Measurements from ENCODE around the gene MAN1A2. TPM values are rescaled to one million over a fixed set of nuclear protein-coding genes. Genes with fewer than 3 reads are reported as not detected.

Gene MAN1A2
- total RNA-seq, 1 experiment from 2014 or later, result 38.1 TPM

DNA sequence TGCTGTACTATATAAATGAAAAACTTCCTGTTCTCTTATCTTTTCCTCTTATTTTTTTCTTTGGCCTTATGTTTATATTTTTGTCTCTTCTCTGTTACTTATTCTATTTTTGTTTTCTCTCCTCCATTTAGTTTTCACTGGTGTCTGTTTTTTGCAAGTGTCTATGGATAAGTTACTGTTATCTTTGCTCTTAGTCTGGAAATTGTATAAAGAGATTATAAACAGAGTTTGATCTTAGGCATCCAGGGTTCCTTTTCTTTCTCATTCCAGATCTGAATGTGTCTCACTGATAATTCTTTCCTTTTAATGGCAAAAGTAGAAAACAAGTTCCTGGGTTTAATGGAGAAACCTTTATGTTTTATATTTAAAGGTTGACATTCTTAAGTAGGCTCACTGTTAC is 34.5 kb downstream of the MAN1A2 start:
- TF ChIP-seq ZBTB33 (IDR thresholded peaks at IDR 0.05; ENCODE audit: extremely low read depth, insufficient replicate concordance, low read length) (no peak), CEBPB (IDR thresholded peaks at IDR 0.05; ENCODE audit: low read depth) (no peak), EGR1 (IDR thresholded peaks at IDR 0.05; ENCODE audit: low read depth) (no peak), SRF (IDR thresholded peaks at IDR 0.05; ENCODE audit: low read depth) (no peak), YY1 (IDR thresholded peaks at IDR 0.05; ENCODE audit: extremely low read depth, insufficient replicate concordance, low read depth, low read length) (no peak), ZFX (IDR thresholded peaks at IDR 0.05) (no peak), ELF1 (IDR thresholded peaks at IDR 0.05; ENCODE audit: borderline replicate concordance, low read depth) (no peak), EZH2phosphoT487 (IDR thresholded peaks at IDR 0.05; ENCODE audit: borderline replicate concordance) (no peak), SIN3A (IDR thresholded peaks at IDR 0.05; ENCODE audit: low read depth) (no peak), RAD21 (IDR thresholded peaks at IDR 0.05; ENCODE audit: low read depth) (no peak), CBX3 (IDR thresholded peaks at IDR 0.05; ENCODE audit: low read depth) (no peak)
- TF ChIP-seq, protein P1, sequence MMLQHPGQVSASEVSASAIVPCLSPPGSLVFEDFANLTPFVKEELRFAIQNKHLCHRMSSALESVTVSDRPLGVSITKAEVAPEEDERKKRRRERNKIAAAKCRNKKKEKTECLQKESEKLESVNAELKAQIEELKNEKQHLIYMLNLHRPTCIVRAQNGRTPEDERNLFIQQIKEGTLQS (IDR thresholded peaks at IDR 0.05), result no peak
- Histone ChIP-seq H3K9me2 (ENCODE audit: insufficient read depth) (no peaks in the 10 kb centered on the region), H3K27ac (ENCODE audit: low read depth, low read length) (no peak overlapping the region), H3K27me3 (ENCODE audit: insufficient read depth, low read length) (no peaks in the 10 kb centered on the region), H3K4me2 (ENCODE audit: low read length) (no peak overlapping the region), H3K79me2 (ENCODE audit: insufficient read depth, low read length) (peaks cover 55% of the 10 kb centered on the region), H3K36me3 (ENCODE audit: control insufficient read depth in 1 of 2, insufficient read depth in 2 of 2, low read length in 2 of 2) (no peaks in the 10 kb centered on the region), H4K20me1 (ENCODE audit: insufficient read depth) (no peaks in the 10 kb centered on the region; the same call in 1 of the 2 replicates), H3K9ac (ENCODE audit: low read length) (no peak overlapping the region), H2AFZ (ENCODE audit: low read depth, low read length, poor library complexity, severe bottlenecking) (no peak overlapping the region), H3K9me3 (ENCODE audit: control insufficient read depth in 1 of 2, insufficient read depth in 1 of 2, low read depth in 1 of 2, low read length in 2 of 2) (no peaks in the 10 kb centered on the region), H3K4me1 (ENCODE audit: control insufficient read depth in 1 of 2, insufficient read depth in 2 of 2, low read length in 2 of 2) (no peaks in the 10 kb centered on the region), H3K4me3 (replicated peaks in 1 of 2; ENCODE audit: low read depth in 1 of 2, low read length in 2 of 2) (no peak overlapping the region)
- ChIA-PET RAD21 (ENCODE audit: low non-redundant PET in 1 of 2, low total read pairs in 2 of 2, uncharacterized antibody in 2 of 2, unreplicated experiment in 2 of 2) (no interaction called here), POLR2A (no interaction called here), CTCF (no interaction called here)
- ATAC-seq (no peak), DNase-seq (ENCODE audit: low read depth, low spot score) (no peak)
- no TSS peak for BruUV-seq (replicated peaks)
- intact Hi-C loops (cut with micrococcal nuclease), result no loop called here

All from HCT116 (cell line).